GM23338 (cell line): ENCODE measurements around the gene TRMT10B. TPM values are rescaled to one million over a fixed set of nuclear protein-coding genes. Genes with fewer than 3 reads are reported as not detected.

Experiments
- ATAC-seq: fragments of 200-7000 bp; cut with Tn5 transposase; 3 replicates; pipeline ENCODE4 v1.9.1; 2020
- DNase-seq: peaks from one replicate; pipeline ENCODE4 v3.0.0-alpha.2; 2015; ENCODE audit warnings: low spot score
- H2AFZ ChIP-seq: fragments of 200-600 bp; sonication (generic); 2 replicates; pipeline ENCODE4 v1.8.0; 2016; ENCODE audit warnings: antibody characterized with exemption, mild to moderate bottlenecking, moderate library complexity
- H3F3A ChIP-seq: fragments of 200-600 bp; sonication (generic); replicated peaks from 2 replicates; pipeline ENCODE4 v1.8.0; 2017; ENCODE audit warnings: antibody characterized with exemption, mixed run types, low read depth
- H3K27ac ChIP-seq: fragments of 200-600 bp; sonication (generic); 2 replicates; pipeline ENCODE4 v1.6.1; 2016; ENCODE audit warnings: low read depth
- H3K27me3 ChIP-seq: fragments of 200-600 bp; sonication (generic); 2 replicates; pipeline ENCODE4 v1.8.0; 2016; ENCODE audit warnings: mild to moderate bottlenecking, mixed run types, moderate library complexity; ENCODE audit not compliant: insufficient read depth
- H3K36me3 ChIP-seq: fragments of 200-600 bp; sonication (generic); 2 replicates; pipeline ENCODE4 v1.8.0; 2016; ENCODE audit warnings: mild to moderate bottlenecking; ENCODE audit not compliant: insufficient read depth
- H3K4me1 ChIP-seq: fragments of 200-600 bp; sonication (generic); 2 replicates; pipeline ENCODE4 v1.8.0; 2016; ENCODE audit warnings: mild to moderate bottlenecking, moderate library complexity; ENCODE audit not compliant: insufficient read depth
- H3K4me2 ChIP-seq: fragments of 200-600 bp; sonication (generic); 2 replicates; pipeline ENCODE4 v1.7.1; 2017; ENCODE audit warnings: mixed run types
- H3K4me3 ChIP-seq: fragments of 200-600 bp; sonication (generic); 2 replicates; pipeline ENCODE4 v1.6.1; 2016; ENCODE audit warnings: mixed run types
- H3K79me2 ChIP-seq: fragments of 200-600 bp; sonication (generic); replicated peaks from 2 replicates; pipeline ENCODE4 v1.8.0; 2017; ENCODE audit warnings: mild to moderate bottlenecking; ENCODE audit not compliant: insufficient read depth
- H3K9me2 ChIP-seq: fragments of 200-600 bp; sonication (generic); 2 replicates; pipeline ENCODE4 v1.8.0; 2017; ENCODE audit not compliant: insufficient read depth
- H4K20me1 ChIP-seq: fragments of 200-600 bp; sonication (generic); replicated peaks from 2 replicates; pipeline ENCODE4 v1.8.0; 2017; ENCODE audit warnings: mild to moderate bottlenecking; ENCODE audit not compliant: insufficient read depth
- H3K27ac Mint-ChIP-seq: 2 replicates; pipeline ENCODE4 v1.8.0; 2020; ENCODE audit warnings: inconsistent platforms, mild to moderate bottlenecking, moderate library complexity, mixed read lengths
- H3K27me3 Mint-ChIP-seq: 3 replicates; pipeline ENCODE4 v1.8.0; 2022; ENCODE audit warnings: low read depth, mild to moderate bottlenecking, moderate library complexity, mixed read lengths, inconsistent platforms; ENCODE audit not compliant: insufficient read depth, poor library complexity
- H3K36me3 Mint-ChIP-seq: 3 replicates; pipeline ENCODE4 v1.8.0; 2021; ENCODE audit warnings: low read depth, mild to moderate bottlenecking, inconsistent platforms, moderate library complexity, mixed read lengths
- H3K4me1 Mint-ChIP-seq: 3 replicates; pipeline ENCODE4 v1.8.0; 2020; ENCODE audit warnings: mild to moderate bottlenecking, inconsistent platforms, mixed read lengths
- H3K4me3 Mint-ChIP-seq: 3 replicates; pipeline ENCODE4 v1.8.0; 2021; ENCODE audit warnings: moderate library complexity, mild to moderate bottlenecking, inconsistent platforms, mixed read lengths
- H3K9me3 Mint-ChIP-seq: 3 replicates; pipeline ENCODE4 v1.8.0; 2020; ENCODE audit warnings: moderate library complexity, mild to moderate bottlenecking, inconsistent platforms, mixed read lengths
- CREB1 ChIP-seq: fragments of 250-450 bp; sonication (Bioruptor Pico); IDR thresholded peaks from 2 replicates; pipeline ENCODE4 v1.5.0; 2020; ENCODE audit warnings: low read depth, mild to moderate bottlenecking, moderate library complexity
- EZH2 ChIP-seq: fragments of 200-600 bp; sonication (generic); IDR thresholded peaks from one replicate; pipeline ENCODE4 v1.8.0; 2017; ENCODE audit warnings: antibody characterized with exemption, mild to moderate bottlenecking, low read depth; ENCODE audit not compliant: unreplicated experiment
- EZH2phosphoT487 ChIP-seq: fragments of 200-600 bp; sonication (generic); IDR thresholded peaks from one replicate; pipeline ENCODE4 v1.8.1; 2018; ENCODE audit warnings: antibody characterized with exemption; ENCODE audit not compliant: unreplicated experiment
- JUNB ChIP-seq: IDR thresholded peaks from one replicate; pipeline ENCODE4 v1.6.1; 2016; ENCODE audit warnings: antibody characterized with exemption; ENCODE audit not compliant: unreplicated experiment
- NANOG ChIP-seq: IDR thresholded peaks from 2 replicates; pipeline ENCODE4 v1.6.1; 2016; ENCODE audit warnings: antibody characterized with exemption, borderline replicate concordance
- POLR2AphosphoS5 ChIP-seq: IDR thresholded peaks from 2 replicates; pipeline ENCODE4 v1.6.1; 2016; ENCODE audit warnings: antibody characterized with exemption, low read depth
- ZNF114 ChIP-seq: fragments of 250-450 bp; sonication (Bioruptor Pico); IDR thresholded peaks from 2 replicates; pipeline ENCODE4 v1.5.0; 2020; ENCODE audit warnings: mild to moderate bottlenecking, moderate library complexity
- ZNF331 ChIP-seq: fragments of 250-450 bp; sonication (Bioruptor Pico); IDR thresholded peaks from 2 replicates; pipeline ENCODE4 v1.5.0; 2020; ENCODE audit warnings: low read depth, mild to moderate bottlenecking, moderate library complexity
- polyA plus RNA-seq: library from polyadenylated mRNA; unstranded; fragments of >200 nt; fragmentation: Nextera tagmentation; extraction: Ambion mirVana; gene quantifications from 2 replicates; pipeline ENCODE4 v1.2.1, GENCODE V29; 2016
- total RNA-seq: library from RNA; depleted of rRNA; stranded (reverse); fragments of >200 nt; shearing (Covaris generic); gene quantifications from 2 replicates; pipeline ENCODE4 v1.2.3, GENCODE V29; 2014
- TF ChIP-seq, protein P1 (sequence below): IDR thresholded peaks from 2 replicates; pipeline ENCODE4 v1.6.1; 2016; ENCODE audit warnings: antibody characterized with exemption
- TF ChIP-seq, protein P2 (sequence below), 2 experiments: fragments of 200-600 bp in 1 of 2; sonication (generic) in 1 of 2; conservative IDR thresholded peaks; 2 replicates each; pipeline versions ENCODE4 v1.5.1 to v1.6.1; 2016 to 2017; ENCODE audit warnings: antibody characterized with exemption in 2 of 2, low read depth in 2 of 2, mild to moderate bottlenecking in 2 of 2, moderate library complexity in 1 of 2

Gene TRMT10B
- total and polyA plus RNA-seq, 2 experiments from 2014 or later = 3.1 to 10.8 TPM

DNA sequence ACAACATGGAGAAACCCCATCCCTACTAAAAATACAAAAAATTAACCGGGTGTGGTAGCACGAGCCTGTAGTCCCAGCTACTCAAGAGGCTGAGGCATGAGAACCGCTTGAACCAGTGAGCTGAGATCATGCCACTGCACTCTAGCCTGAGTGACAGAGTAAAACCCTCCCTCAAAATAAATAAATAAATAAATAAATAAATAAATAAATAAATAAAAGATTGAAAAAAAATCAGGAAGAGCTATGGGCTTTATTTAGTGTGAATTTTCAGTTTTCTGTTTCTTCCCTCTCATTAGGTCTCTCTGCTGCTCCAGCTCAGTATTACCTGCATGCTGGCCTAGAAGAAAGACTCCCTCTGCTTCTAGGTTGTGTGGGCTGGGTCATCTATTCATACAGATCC is 47.8 kb upstream of the TRMT10B start:
- DNase-seq = no peak
- H3K4me2 ChIP-seq = no peak overlapping the region
- Mint-ChIP-seq H3K36me3 (no peaks in the 10 kb centered on the region), H3K27ac (no peak overlapping the region), H3K4me3 (no peak overlapping the region), H3K27me3 (no peaks in the 10 kb centered on the region), H3K9me3 (no peaks in the 10 kb centered on the region), H3K4me1 (no peaks in the 10 kb centered on the region)
- H3K79me2 ChIP-seq = no peaks in the 10 kb centered on the region
- no peaks in the 10 kb centered on the region for H3F3A ChIP-seq
- ATAC-seq = no peak
- TF ChIP-seq CREB1 (CRISPR knock-in tag) (no peak), EZH2 (no peak)
- TF ChIP-seq, protein P1, sequence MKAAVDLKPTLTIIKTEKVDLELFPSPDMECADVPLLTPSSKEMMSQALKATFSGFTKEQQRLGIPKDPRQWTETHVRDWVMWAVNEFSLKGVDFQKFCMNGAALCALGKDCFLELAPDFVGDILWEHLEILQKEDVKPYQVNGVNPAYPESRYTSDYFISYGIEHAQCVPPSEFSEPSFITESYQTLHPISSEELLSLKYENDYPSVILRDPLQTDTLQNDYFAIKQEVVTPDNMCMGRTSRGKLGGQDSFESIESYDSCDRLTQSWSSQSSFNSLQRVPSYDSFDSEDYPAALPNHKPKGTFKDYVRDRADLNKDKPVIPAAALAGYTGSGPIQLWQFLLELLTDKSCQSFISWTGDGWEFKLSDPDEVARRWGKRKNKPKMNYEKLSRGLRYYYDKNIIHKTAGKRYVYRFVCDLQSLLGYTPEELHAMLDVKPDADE = no peak
- TF ChIP-seq, protein P2, sequence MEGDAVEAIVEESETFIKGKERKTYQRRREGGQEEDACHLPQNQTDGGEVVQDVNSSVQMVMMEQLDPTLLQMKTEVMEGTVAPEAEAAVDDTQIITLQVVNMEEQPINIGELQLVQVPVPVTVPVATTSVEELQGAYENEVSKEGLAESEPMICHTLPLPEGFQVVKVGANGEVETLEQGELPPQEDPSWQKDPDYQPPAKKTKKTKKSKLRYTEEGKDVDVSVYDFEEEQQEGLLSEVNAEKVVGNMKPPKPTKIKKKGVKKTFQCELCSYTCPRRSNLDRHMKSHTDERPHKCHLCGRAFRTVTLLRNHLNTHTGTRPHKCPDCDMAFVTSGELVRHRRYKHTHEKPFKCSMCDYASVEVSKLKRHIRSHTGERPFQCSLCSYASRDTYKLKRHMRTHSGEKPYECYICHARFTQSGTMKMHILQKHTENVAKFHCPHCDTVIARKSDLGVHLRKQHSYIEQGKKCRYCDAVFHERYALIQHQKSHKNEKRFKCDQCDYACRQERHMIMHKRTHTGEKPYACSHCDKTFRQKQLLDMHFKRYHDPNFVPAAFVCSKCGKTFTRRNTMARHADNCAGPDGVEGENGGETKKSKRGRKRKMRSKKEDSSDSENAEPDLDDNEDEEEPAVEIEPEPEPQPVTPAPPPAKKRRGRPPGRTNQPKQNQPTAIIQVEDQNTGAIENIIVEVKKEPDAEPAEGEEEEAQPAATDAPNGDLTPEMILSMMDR (conservative IDR thresholded peaks at IDR 0.05; ENCODE audit: low read depth in 2 of 2) = no peak
- H3K27ac ChIP-seq = no peak overlapping the region
- H3K4me1 ChIP-seq = no peaks in the 10 kb centered on the region
- H3K9me2 ChIP-seq = no peaks in the 10 kb centered on the region
- no peak overlapping the region for H3K4me3 ChIP-seq
- no peaks in the 10 kb centered on the region for H4K20me1 ChIP-seq
- no peaks in the 10 kb centered on the region for H3K27me3 ChIP-seq
- H3K36me3 ChIP-seq = no peaks in the 10 kb centered on the region
- no peak overlapping the region for H2AFZ ChIP-seq

DNA sequence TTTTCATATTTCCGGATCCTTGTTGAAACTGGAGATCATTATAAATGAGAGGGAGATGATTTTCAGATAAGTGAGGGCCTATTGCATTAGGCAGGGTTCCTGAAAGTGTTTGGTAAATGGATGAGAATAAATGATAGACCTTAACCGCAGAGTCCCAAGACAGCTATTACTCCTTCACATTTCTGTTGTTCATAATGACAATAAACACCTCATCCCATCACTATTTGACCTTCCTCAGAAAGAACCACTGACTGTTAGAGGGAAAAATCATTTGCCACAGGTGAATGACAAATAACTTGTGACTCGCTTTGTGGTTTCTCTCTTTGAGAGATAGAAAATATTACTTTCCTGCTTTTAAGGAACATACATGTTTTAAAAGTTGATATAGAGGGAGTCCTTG is 47.3 kb upstream of the TRMT10B start:
- Histone ChIP-seq H3K36me3 (no peaks in the 10 kb centered on the region), H2AFZ (no peak overlapping the region), H3K27ac (no peak overlapping the region), H3K4me1 (no peaks in the 10 kb centered on the region), H4K20me1 (no peaks in the 10 kb centered on the region), H3K27me3 (no peaks in the 10 kb centered on the region), H3F3A (no peaks in the 10 kb centered on the region), H3K4me3 (no peak overlapping the region), H3K79me2 (no peaks in the 10 kb centered on the region), H3K9me2 (no peaks in the 10 kb centered on the region), H3K4me2 (no peak overlapping the region)
- Mint-ChIP-seq H3K4me1 (no peaks in the 10 kb centered on the region), H3K4me3 (no peak overlapping the region), H3K36me3 (no peaks in the 10 kb centered on the region), H3K27ac (no peak overlapping the region), H3K27me3 (no peaks in the 10 kb centered on the region), H3K9me3 (no peaks in the 10 kb centered on the region)
- ATAC-seq (no peak), DNase-seq (no peak)
- no peak for TF ChIP-seq EZH2
- no peak for TF ChIP-seq EZH2phosphoT487
- TF ChIP-seq ZNF114 = no peak
- TF ChIP-seq NANOG = no peak

DNA sequence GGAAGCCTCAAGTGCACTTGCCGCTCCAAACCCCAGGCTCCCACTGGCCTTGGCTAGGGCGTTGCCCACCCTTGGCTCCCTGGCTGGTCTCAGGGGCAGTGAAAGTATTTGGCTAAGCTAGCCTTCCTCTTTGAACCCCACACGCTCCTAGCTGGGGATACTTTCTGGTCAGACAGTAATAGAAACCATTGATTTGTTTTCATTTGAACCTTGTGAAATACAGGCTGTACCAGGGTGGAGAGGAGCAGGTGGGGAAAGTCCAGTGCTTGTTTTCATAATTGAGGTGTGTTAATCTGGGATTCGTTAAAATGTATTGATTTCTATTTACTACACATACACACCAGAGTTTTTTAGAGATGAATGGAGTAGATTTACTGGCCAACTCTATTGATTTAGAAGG is 45.9 kb upstream of the TRMT10B start:
- H3K9me3 Mint-ChIP-seq = no peaks in the 10 kb centered on the region
- no peaks in the 10 kb centered on the region for H3K79me2 ChIP-seq
- H3K27ac ChIP-seq = no peak overlapping the region
- no peak for DNase-seq
- H3K4me3 ChIP-seq = no peak overlapping the region
- no peaks in the 10 kb centered on the region for H3K36me3 ChIP-seq
- no peaks in the 10 kb centered on the region for H3K27me3 Mint-ChIP-seq
- H3K9me2 ChIP-seq = no peaks in the 10 kb centered on the region
- H3K27ac Mint-ChIP-seq = no peak overlapping the region
- no peaks in the 10 kb centered on the region for H3K27me3 ChIP-seq
- H3K36me3 Mint-ChIP-seq = no peaks in the 10 kb centered on the region
- no peak for ATAC-seq
- no peaks in the 10 kb centered on the region for H3K4me1 Mint-ChIP-seq
- no peak overlapping the region for H3K4me2 ChIP-seq
- no peak overlapping the region for H3K4me3 Mint-ChIP-seq
- H3F3A ChIP-seq = no peaks in the 10 kb centered on the region
- no peaks in the 10 kb centered on the region for H3K4me1 ChIP-seq
- H2AFZ ChIP-seq = no peak overlapping the region
- H4K20me1 ChIP-seq = no peaks in the 10 kb centered on the region
- TF ChIP-seq ZNF331 (CRISPR knock-in tag) = no peak
- TF ChIP-seq POLR2AphosphoS5 = no peak
- TF ChIP-seq, protein P1 = no peak
- TF ChIP-seq JUNB = no peak
- TF ChIP-seq NANOG = no peak
